Subcutaneous adipose tissue (tissue), 4 donors: ENCODE results near the gene NEU1. TPM values are rescaled to one million over a fixed set of nuclear protein-coding genes. Genes with fewer than 3 reads are reported as not detected.

ENCODE experiments used
- total RNA-seq, 4 donors: library from RNA; depleted of rRNA; stranded (reverse); fragments of >200 nt; gene quantifications; one replicate each; pipeline ENCODE4 v1.1.0, GENCODE V29; 2016
- TF ChIP-seq, protein P1 (sequence below): fragments of 450-650 bp; IDR thresholded peaks from one replicate; pipeline ENCODE4 v1.5.1; 2016; ENCODE audit warnings: low read depth, mild to moderate bottlenecking, control low read depth, antibody characterized with exemption, moderate library complexity

The NEU1 gene
- total RNA-seq, 4 donors from 2014 or later = 24.9 to 46.6 (median 40.2) TPM

DNA sequence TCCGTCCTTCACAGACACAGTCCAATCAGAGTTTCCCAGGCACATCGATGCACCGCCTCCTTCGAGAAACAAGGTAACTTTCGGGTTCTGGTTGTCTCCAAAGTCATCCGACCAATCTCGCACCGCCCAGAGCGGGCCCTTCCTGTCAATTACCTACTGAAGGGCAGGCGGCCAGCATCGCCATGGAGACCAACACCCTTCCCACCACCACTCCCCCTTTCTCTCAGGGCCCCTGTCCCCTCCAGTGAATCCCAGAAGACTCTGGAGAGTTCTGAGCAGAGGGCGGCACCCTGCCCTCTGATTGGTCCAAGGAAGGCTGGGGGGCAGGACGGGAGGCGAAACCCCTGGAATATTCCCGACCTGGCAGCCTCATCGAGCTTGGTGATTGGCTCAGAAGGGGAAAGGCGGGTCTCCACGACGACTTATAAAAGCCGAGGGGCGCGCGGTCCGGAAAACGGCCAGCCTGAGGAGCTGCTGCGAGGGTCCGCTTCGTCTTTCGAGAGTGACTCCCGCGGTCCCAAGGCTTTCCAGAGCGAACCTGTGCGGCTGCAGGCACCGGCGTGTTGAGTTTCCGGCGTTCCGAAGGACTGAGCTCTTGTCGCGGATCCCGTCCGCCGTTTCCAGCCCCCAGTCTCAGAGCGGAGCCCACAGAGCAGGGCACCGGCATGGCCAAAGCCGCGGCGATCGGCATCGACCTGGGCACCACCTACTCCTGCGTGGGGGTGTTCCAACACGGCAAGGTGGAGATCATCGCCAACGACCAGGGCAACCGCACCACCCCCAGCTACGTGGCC is 35.1 kb downstream of the NEU1 start, which contains the start of gene HSPA1B:
Gene HSPA1B (plus strand): TSS at position 453 of the 794 bp plus-strand sequence. CDS start 213 bp downstream, at position 666.
- TF ChIP-seq, protein P1, sequence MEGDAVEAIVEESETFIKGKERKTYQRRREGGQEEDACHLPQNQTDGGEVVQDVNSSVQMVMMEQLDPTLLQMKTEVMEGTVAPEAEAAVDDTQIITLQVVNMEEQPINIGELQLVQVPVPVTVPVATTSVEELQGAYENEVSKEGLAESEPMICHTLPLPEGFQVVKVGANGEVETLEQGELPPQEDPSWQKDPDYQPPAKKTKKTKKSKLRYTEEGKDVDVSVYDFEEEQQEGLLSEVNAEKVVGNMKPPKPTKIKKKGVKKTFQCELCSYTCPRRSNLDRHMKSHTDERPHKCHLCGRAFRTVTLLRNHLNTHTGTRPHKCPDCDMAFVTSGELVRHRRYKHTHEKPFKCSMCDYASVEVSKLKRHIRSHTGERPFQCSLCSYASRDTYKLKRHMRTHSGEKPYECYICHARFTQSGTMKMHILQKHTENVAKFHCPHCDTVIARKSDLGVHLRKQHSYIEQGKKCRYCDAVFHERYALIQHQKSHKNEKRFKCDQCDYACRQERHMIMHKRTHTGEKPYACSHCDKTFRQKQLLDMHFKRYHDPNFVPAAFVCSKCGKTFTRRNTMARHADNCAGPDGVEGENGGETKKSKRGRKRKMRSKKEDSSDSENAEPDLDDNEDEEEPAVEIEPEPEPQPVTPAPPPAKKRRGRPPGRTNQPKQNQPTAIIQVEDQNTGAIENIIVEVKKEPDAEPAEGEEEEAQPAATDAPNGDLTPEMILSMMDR = no peak

GRCh38 chr6:31826793-31827285 is 35.8 kb downstream of the NEU1 start:
- TF ChIP-seq, protein P1 = no peak

- TF ChIP-seq, protein P1 = no peak
Measured at GRCh38 chr6:31825553-31825952, 37.1 kb downstream of the NEU1 start.

GRCh38 chr6:31822036-31822821 is 40.4 kb downstream of the NEU1 start:
- TF ChIP-seq, protein P1 = no peak

- TF ChIP-seq, protein P1 = no peak
Measured at GRCh38 chr6:31821301-31822035, 41.2 kb downstream of the NEU1 start.

GRCh38 chr6:31819871-31820299 is 42.7 kb downstream of the NEU1 start:
- TF ChIP-seq, protein P1 = no peak
